H9 (cell line): Measurements from ENCODE around the gene ZMYND8. TPM values are rescaled to one million over a fixed set of nuclear protein-coding genes. Genes with fewer than 3 reads are reported as not detected.
A peak's percentile ranks its signal among the peaks of the same experiment; 100 is the strongest.

Experiments
- DNase-seq: peaks from one replicate; pipeline ENCODE4 v3.0.0-alpha.2; 2017
- H2AFZ ChIP-seq: one replicate; pipeline ENCODE4 v1.6.1; 2013; ENCODE audit warnings: mild to moderate bottlenecking, low read length, control low read depth, moderate library complexity
- H2AK5ac ChIP-seq: 2 replicates; pipeline ENCODE4 v1.6.1; 2013; ENCODE audit warnings: low read length, control low read depth, mixed read lengths; ENCODE audit not compliant: insufficient read length
- H2BK120ac ChIP-seq: one replicate; pipeline ENCODE4 v1.6.1; 2013; ENCODE audit warnings: low read depth, mild to moderate bottlenecking, low read length, control low read depth, inconsistent platforms; ENCODE audit not compliant: poor library complexity, severe bottlenecking
- H2BK12ac ChIP-seq: 2 replicates; pipeline ENCODE4 v1.6.1; 2013; ENCODE audit warnings: low read length, control low read depth, mixed read lengths, low read depth; ENCODE audit not compliant: insufficient read length
- H2BK15ac ChIP-seq: 2 replicates; pipeline ENCODE4 v1.6.1; 2013; ENCODE audit warnings: low read depth, low read length, control low read depth
- H2BK20ac ChIP-seq: one replicate; pipeline ENCODE4 v1.6.1; 2013; ENCODE audit warnings: low read depth, mild to moderate bottlenecking, low read length, control low read depth, inconsistent platforms; ENCODE audit not compliant: poor library complexity, severe bottlenecking
- H2BK5ac ChIP-seq: 2 replicates; pipeline ENCODE4 v1.6.1; 2013; ENCODE audit warnings: low read length, control low read depth, mixed read lengths; ENCODE audit not compliant: insufficient read length
- H3K14ac ChIP-seq: 2 replicates; pipeline ENCODE4 v1.6.1; 2013; ENCODE audit warnings: low read length, control low read depth; ENCODE audit not compliant: insufficient read depth
- H3K18ac ChIP-seq: 2 replicates; pipeline ENCODE4 v1.6.1; 2013; ENCODE audit warnings: low read depth, mild to moderate bottlenecking, mixed read lengths, low read length, control low read depth; ENCODE audit not compliant: insufficient read length
- H3K23ac ChIP-seq: 2 replicates; pipeline ENCODE4 v1.6.1; 2013; ENCODE audit warnings: low read length, control low read depth, mixed read lengths, low read depth; ENCODE audit not compliant: insufficient read length
- H3K23me2 ChIP-seq: 2 replicates; pipeline ENCODE4 v1.6.1; 2013; ENCODE audit warnings: low read depth, mild to moderate bottlenecking, mixed read lengths, low read length, control low read depth; ENCODE audit not compliant: insufficient read length, poor library complexity, severe bottlenecking
- H3K27ac ChIP-seq: 2 replicates; pipeline ENCODE4 v1.5.1; 2013; ENCODE audit warnings: low read length, control low read depth, mixed read lengths, low read depth; ENCODE audit not compliant: insufficient read length
- H3K27me3 ChIP-seq: 2 replicates; pipeline ENCODE4 v1.6.1; 2013; ENCODE audit warnings: low read length, control low read depth, inconsistent platforms; ENCODE audit not compliant: insufficient read depth
- H3K4ac ChIP-seq: 2 replicates; pipeline ENCODE4 v1.6.1; 2013; ENCODE audit warnings: low read depth, mild to moderate bottlenecking, control low read depth, inconsistent platforms, low read length, moderate library complexity
- H3K4me1 ChIP-seq: 2 replicates; pipeline ENCODE4 v1.6.1; 2013; ENCODE audit warnings: low read length, control low read depth, inconsistent platforms; ENCODE audit not compliant: insufficient read depth
- H3K4me2 ChIP-seq: 2 replicates; pipeline ENCODE4 v1.6.1; 2013; ENCODE audit warnings: low read length, control low read depth, mixed read lengths; ENCODE audit not compliant: insufficient read length, insufficient read depth
- H3K56ac ChIP-seq: 2 replicates; pipeline ENCODE4 v1.6.1; 2013; ENCODE audit warnings: low read depth, mild to moderate bottlenecking, mixed read lengths, low read length, control low read depth; ENCODE audit not compliant: insufficient read length
- H3K79me1 ChIP-seq: 2 replicates; pipeline ENCODE4 v1.6.1; 2013; ENCODE audit warnings: low read depth, mild to moderate bottlenecking, moderate library complexity, low read length, control low read depth, inconsistent platforms; ENCODE audit not compliant: insufficient read depth, poor library complexity, severe bottlenecking
- H3K79me2 ChIP-seq: 2 replicates; pipeline ENCODE4 v1.6.1; 2013; ENCODE audit warnings: low read length, control low read depth, inconsistent platforms; ENCODE audit not compliant: insufficient read depth
- H3K9ac ChIP-seq: 2 replicates; pipeline ENCODE4 v1.6.1; 2013; ENCODE audit warnings: low read length, control low read depth, mixed read lengths; ENCODE audit not compliant: insufficient read length; ENCODE audit errors: extremely low read depth
- H3K9me3 ChIP-seq: one replicate; pipeline ENCODE4 v1.6.1; 2013; ENCODE audit warnings: low read depth, low read length, inconsistent platforms; ENCODE audit not compliant: control insufficient read depth
- H3T11ph ChIP-seq: one replicate; pipeline ENCODE4 v1.6.1; 2013; ENCODE audit warnings: mild to moderate bottlenecking, low read length, control low read depth, inconsistent platforms
- H4K20me1 ChIP-seq: one replicate; pipeline ENCODE4 v1.6.1; 2013; ENCODE audit not compliant: control insufficient read depth, insufficient read length, insufficient read depth
- H4K5ac ChIP-seq: 2 replicates; pipeline ENCODE4 v1.6.1; 2013; ENCODE audit warnings: low read depth, mild to moderate bottlenecking, mixed read lengths, low read length, control low read depth; ENCODE audit not compliant: insufficient read length
- H4K8ac ChIP-seq: replicated peaks from 2 replicates; pipeline ENCODE4 v1.6.1; 2013; ENCODE audit warnings: low read length, control low read depth, mixed read lengths, low read depth; ENCODE audit not compliant: insufficient read length
- H4K91ac ChIP-seq: 2 replicates; pipeline ENCODE4 v1.6.1; 2013; ENCODE audit warnings: low read depth, mild to moderate bottlenecking, moderate library complexity, mixed read lengths, low read length, control low read depth; ENCODE audit not compliant: insufficient read length
- H3K27ac Mint-ChIP-seq, 3 experiments: 2 replicates in 2 of 3; 3 replicates in 1 of 3; pipeline ENCODE4 v1.8.0; 2020 to 2021; ENCODE audit warnings: mixed read lengths in 3 of 3, mild to moderate bottlenecking in 1 of 3, moderate library complexity in 1 of 3
- H3K27me3 Mint-ChIP-seq: 2 replicates; pipeline ENCODE4 v1.8.0; 2021; ENCODE audit warnings: low read depth, mild to moderate bottlenecking, moderate library complexity, mixed read lengths
- H3K36me3 Mint-ChIP-seq, 3 experiments: 2 replicates in 2 of 3; 3 replicates in 1 of 3; pipeline ENCODE4 v1.8.0; 2020 to 2021; ENCODE audit warnings: low read depth in 3 of 3, mixed read lengths in 3 of 3; ENCODE audit not compliant: insufficient read depth in 1 of 3
- H3K4me1 Mint-ChIP-seq, 2 experiments: 2 replicates each; pipeline ENCODE4 v1.8.0; 2020; ENCODE audit warnings: mixed read lengths in 2 of 2
- H3K4me3 Mint-ChIP-seq, 2 experiments: 2 replicates in 1 of 2; 3 replicates in 1 of 2; pipeline ENCODE4 v1.8.0; 2020 to 2021; ENCODE audit warnings: mild to moderate bottlenecking in 2 of 2, mixed read lengths in 2 of 2, moderate library complexity in 1 of 2
- H3K9me3 Mint-ChIP-seq, 2 experiments: 2 replicates in 1 of 2; 3 replicates in 1 of 2; pipeline ENCODE4 v1.8.0; 2020; ENCODE audit warnings: mild to moderate bottlenecking in 2 of 2, mixed read lengths in 2 of 2, moderate library complexity in 1 of 2
- CTCF ChIP-seq: fragments of 200-600 bp; sonication (generic); conservative IDR thresholded peaks from 3 replicates; pipeline ENCODE4 v1.8.0; 2021; ENCODE audit warnings: antibody characterized with exemption, mild to moderate bottlenecking
- WGBS: extraction: QIAGEN DNeasy Blood & Tissue Kit; methylation state at CpG from one replicate; pipeline ENCODE4 v1.1.7; 2013; ENCODE audit warnings: missing lambda C conversion rate, low lambda C conversion rate, mixed read lengths; ENCODE audit not compliant: insufficient read length; ENCODE audit errors: extremely low coverage; 5-methylcytosine and 5-hydroxymethylcytosine counted together
- total RNA-seq: library from RNA; stranded (reverse); gene quantifications from 2 replicates; pipeline ENCODE4 v1.2.1, GENCODE V29; 2021

The ZMYND8 gene
- total RNA-seq, 1 experiment from 2014 or later, result 158 TPM

DNA sequence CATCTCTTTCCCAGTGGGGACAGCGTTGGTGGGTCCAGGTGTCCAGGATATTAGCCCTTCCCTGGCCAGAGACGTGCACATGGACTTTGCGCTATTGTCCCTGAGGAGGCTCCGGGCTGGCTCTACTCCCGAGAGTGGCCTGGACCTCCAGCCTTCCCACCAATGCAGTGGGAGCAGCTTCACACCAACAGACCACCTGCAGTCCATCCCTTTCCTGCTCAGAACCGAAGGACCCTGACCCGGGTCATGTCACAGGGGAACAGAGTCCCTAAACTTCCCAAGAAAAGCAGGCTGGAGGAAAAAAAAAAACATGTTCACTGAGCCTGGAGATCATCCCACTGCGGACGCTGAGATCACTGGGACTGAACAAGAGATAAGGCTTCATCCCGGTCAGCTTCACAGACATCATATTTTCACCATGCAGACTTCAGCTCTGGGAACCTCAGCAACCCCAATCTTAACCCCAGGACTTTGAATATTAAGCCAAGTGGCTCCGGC lies 18.3 kb downstream of the ZMYND8 start:
- Histone ChIP-seq H2AK5ac (no peak overlapping the region), H3K4me1 (peaks cover 24% of the 10 kb centered on the region), H2BK20ac (no peak overlapping the region), H2BK12ac (no peak overlapping the region), H3K79me2 (peaks cover 68% of the 10 kb centered on the region), H3K18ac (no peak overlapping the region), H2BK5ac (no peak overlapping the region), H2BK15ac (no peak overlapping the region), H3T11ph (no peak overlapping the region), H4K91ac (no peak overlapping the region), H3K4ac (no peak overlapping the region), H3K56ac (no peak overlapping the region), H4K8ac (no peak overlapping the region), H3K23me2 (no peaks in the 10 kb centered on the region), H3K14ac (no peak overlapping the region), H3K4me2 (no peak overlapping the region), H3K27ac (no peak overlapping the region), H4K20me1 (peaks cover 2% of the 10 kb centered on the region), H3K9me3 (no peaks in the 10 kb centered on the region), H2AFZ (no peak overlapping the region), H3K79me1 (peaks cover 3% of the 10 kb centered on the region), H2BK120ac (no peak overlapping the region), H3K27me3 (no peaks in the 10 kb centered on the region), H4K5ac (no peak overlapping the region), H3K9ac (no peak overlapping the region), H3K23ac (no peak overlapping the region)
- TF ChIP-seq CTCF, result no peak
- H3K27me3 Mint-ChIP-seq, result no peaks in the 10 kb centered on the region
- peaks cover 20 to 68% (median 40%) of the 10 kb centered on the region in 3 experiments for H3K36me3 Mint-ChIP-seq
- peak overlapping the region; percentile 49 to 94 (median 91) for H3K27ac Mint-ChIP-seq
- peaks cover 49 to 56% of the 10 kb centered on the region in 2 experiments for H3K4me1 Mint-ChIP-seq
- no peak for DNase-seq
- WGBS, result no CpG with 5 or more reads among the region's 11 CpGs
- no peak overlapping the region for H3K4me3 Mint-ChIP-seq
- no peaks in the 10 kb centered on the region for H3K9me3 Mint-ChIP-seq
